K562 (cell line): Measurements from ENCODE around the gene DIP2B. TPM values are rescaled to one million over a fixed set of nuclear protein-coding genes. Genes with fewer than 3 reads are reported as not detected.

Source experiments
- DIDO1 ChIP-seq: fragments of 450-650 bp; IDR thresholded peaks from 2 replicates; pipeline ENCODE4 v1.6.1; 2016; ENCODE audit warnings: low read depth, missing biosample characterization, missing genetic modification characterization
- GABPA ChIP-seq: fragments of 200-800 bp; sonication (Bioruptor generic); conservative IDR thresholded peaks from 2 replicates; pipeline ENCODE4 v1.6.1; 2016; ENCODE audit warnings: low read depth, missing genetic modification characterization, missing compliant biosample characterization
- HNRNPLL ChIP-seq: fragments of 200-400 bp; formaldehyde crosslinking; IDR thresholded peaks from 2 replicates; pipeline ENCODE4 v1.6.1; 2017; ENCODE audit warnings: low read length, low read depth, mild to moderate bottlenecking; ENCODE audit not compliant: poor library complexity, severe bottlenecking
- POLR3G ChIP-seq: IDR thresholded peaks from 2 replicates; pipeline ENCODE4 v1.6.1; 2011; ENCODE audit not compliant: insufficient read length, insufficient replicate concordance; ENCODE audit errors: extremely low read depth
- PTBP1 ChIP-seq: fragments of 200-400 bp; formaldehyde crosslinking; IDR thresholded peaks from 2 replicates; pipeline ENCODE4 v1.6.1; 2017; ENCODE audit warnings: low read depth, low read length
- SMARCA4 ChIP-seq: fragments of 450-650 bp; IDR thresholded peaks from 2 replicates; pipeline ENCODE4 v1.6.1; 2016
- ZNF347 ChIP-seq: fragments of 450-650 bp; formaldehyde crosslinking; IDR thresholded peaks from 2 replicates; pipeline ENCODE4 v1.4.0; 2020; ENCODE audit warnings: low read depth, mild to moderate bottlenecking, moderate library complexity
- polyA plus RNA-seq, 8 experiments: library from polyadenylated mRNA; depleted of rRNA in 4 of 8; stranded (reverse) in 5 of 8; unstranded in 3 of 8; fragments of >200 nt; fragmentation: Nextera tagmentation in 2 of 8; fragmentation: Illumina TruSeq in 1 of 8; extraction: Ambion mirVana in 2 of 8; extraction: Trizol in 1 of 8; gene quantifications; 2 replicates each; pipeline versions ENCODE4 v1.2.1 to v1.2.3, GENCODE V29; 2011 to 2014; ENCODE audit warnings: inconsistent platforms in 1 of 8, missing spikeins in 1 of 8
- total RNA-seq, 7 experiments: library from RNA; depleted of rRNA in 6 of 7; stranded (reverse); fragments of >200 nt in 6 of 7; fragmentation: Illumina TruSeq in 2 of 7; extraction: Trizol in 2 of 7; gene quantifications; 2 replicates each; pipeline versions ENCODE4 v1.2.1 to v1.2.3, GENCODE V29; 2011 to 2021; ENCODE audit warnings: low replicate concordance in 1 of 7
- TF ChIP-seq, protein P1 (sequence below): sonication (generic); formaldehyde crosslinking; IDR thresholded peaks from 2 replicates; pipeline ENCODE4 v1.9.0; 2022; ENCODE audit warnings: mild to moderate bottlenecking, missing genetic modification reagents
- TF ChIP-seq, protein P2 (sequence below), 2 experiments: IDR thresholded peaks in 1 of 2; conservative IDR thresholded peaks in 1 of 2; 2 replicates each; pipeline ENCODE4 v1.6.1; 2016; ENCODE audit warnings: low read depth in 2 of 2, mild to moderate bottlenecking in 1 of 2, missing compliant biosample characterization in 1 of 2, missing genetic modification characterization in 1 of 2, moderate library complexity in 1 of 2
- TF ChIP-seq, protein P3 (sequence below): fragments of 450-650 bp; IDR thresholded peaks from 2 replicates; pipeline ENCODE4 v1.6.1; 2016; ENCODE audit warnings: mild to moderate bottlenecking, moderate library complexity

Gene DIP2B
- total and polyA plus RNA-seq, 9 of the 15 experiments (the other 6 are each of a cell fraction or from before 2014, with no cell fraction given) = 4.6 to 26.1 (median 18.8) TPM

DNA sequence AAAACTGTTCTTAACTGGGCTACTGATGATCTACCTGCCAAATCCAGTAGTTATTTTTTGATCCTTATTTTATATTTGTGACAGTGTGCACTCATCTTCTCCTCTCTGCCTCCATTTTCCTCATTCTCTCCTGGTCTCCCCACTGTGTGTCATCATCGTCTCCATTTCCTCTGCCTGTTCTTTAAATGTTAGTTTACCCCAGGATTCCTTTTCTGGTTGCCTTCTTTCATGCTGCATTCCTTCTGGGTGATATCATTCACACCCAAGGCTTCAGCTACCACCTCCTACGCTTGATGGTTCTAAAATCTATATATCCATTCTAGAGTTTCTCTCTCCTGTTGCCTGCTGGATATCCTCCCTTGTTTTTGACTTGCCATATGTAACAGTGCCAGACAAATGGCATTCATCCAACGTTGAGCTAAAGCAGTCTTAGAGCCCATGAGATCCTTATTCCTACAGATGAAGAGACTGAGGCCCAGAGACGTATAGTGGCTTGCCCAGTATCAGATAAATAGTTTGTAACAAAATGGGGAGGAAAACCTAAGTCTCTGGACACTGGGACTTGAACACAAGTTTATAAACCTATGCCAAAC lies 109.5 kb downstream of the DIP2B start (continued):
- TF ChIP-seq, protein P1, sequence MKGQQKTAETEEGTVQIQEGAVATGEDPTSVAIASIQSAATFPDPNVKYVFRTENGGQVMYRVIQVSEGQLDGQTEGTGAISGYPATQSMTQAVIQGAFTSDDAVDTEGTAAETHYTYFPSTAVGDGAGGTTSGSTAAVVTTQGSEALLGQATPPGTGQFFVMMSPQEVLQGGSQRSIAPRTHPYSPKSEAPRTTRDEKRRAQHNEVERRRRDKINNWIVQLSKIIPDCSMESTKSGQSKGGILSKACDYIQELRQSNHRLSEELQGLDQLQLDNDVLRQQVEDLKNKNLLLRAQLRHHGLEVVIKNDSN (CRISPR knock-in tag) = no peak
- TF ChIP-seq DIDO1 (tag) = no peak
- peak; percentile 65 for TF ChIP-seq SMARCA4
- no peak for TF ChIP-seq GABPA (tag)
- TF ChIP-seq ZNF347 (CRISPR knock-in tag) = no peak
- TF ChIP-seq, protein P2, sequence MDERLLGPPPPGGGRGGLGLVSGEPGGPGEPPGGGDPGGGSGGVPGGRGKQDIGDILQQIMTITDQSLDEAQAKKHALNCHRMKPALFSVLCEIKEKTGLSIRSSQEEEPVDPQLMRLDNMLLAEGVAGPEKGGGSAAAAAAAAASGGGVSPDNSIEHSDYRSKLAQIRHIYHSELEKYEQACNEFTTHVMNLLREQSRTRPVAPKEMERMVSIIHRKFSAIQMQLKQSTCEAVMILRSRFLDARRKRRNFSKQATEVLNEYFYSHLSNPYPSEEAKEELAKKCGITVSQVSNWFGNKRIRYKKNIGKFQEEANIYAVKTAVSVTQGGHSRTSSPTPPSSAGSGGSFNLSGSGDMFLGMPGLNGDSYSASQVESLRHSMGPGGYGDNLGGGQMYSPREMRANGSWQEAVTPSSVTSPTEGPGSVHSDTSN (CRISPR knock-in tag; IDR thresholded peaks at IDR 0.05; ENCODE audit: low read depth) = no peak
- TF ChIP-seq, protein P2 (tag; conservative IDR thresholded peaks at IDR 0.05; ENCODE audit: low read depth) = no peak
- no peak for TF ChIP-seq POLR3G
- TF ChIP-seq PTBP1 = no peak
- TF ChIP-seq, protein P3, sequence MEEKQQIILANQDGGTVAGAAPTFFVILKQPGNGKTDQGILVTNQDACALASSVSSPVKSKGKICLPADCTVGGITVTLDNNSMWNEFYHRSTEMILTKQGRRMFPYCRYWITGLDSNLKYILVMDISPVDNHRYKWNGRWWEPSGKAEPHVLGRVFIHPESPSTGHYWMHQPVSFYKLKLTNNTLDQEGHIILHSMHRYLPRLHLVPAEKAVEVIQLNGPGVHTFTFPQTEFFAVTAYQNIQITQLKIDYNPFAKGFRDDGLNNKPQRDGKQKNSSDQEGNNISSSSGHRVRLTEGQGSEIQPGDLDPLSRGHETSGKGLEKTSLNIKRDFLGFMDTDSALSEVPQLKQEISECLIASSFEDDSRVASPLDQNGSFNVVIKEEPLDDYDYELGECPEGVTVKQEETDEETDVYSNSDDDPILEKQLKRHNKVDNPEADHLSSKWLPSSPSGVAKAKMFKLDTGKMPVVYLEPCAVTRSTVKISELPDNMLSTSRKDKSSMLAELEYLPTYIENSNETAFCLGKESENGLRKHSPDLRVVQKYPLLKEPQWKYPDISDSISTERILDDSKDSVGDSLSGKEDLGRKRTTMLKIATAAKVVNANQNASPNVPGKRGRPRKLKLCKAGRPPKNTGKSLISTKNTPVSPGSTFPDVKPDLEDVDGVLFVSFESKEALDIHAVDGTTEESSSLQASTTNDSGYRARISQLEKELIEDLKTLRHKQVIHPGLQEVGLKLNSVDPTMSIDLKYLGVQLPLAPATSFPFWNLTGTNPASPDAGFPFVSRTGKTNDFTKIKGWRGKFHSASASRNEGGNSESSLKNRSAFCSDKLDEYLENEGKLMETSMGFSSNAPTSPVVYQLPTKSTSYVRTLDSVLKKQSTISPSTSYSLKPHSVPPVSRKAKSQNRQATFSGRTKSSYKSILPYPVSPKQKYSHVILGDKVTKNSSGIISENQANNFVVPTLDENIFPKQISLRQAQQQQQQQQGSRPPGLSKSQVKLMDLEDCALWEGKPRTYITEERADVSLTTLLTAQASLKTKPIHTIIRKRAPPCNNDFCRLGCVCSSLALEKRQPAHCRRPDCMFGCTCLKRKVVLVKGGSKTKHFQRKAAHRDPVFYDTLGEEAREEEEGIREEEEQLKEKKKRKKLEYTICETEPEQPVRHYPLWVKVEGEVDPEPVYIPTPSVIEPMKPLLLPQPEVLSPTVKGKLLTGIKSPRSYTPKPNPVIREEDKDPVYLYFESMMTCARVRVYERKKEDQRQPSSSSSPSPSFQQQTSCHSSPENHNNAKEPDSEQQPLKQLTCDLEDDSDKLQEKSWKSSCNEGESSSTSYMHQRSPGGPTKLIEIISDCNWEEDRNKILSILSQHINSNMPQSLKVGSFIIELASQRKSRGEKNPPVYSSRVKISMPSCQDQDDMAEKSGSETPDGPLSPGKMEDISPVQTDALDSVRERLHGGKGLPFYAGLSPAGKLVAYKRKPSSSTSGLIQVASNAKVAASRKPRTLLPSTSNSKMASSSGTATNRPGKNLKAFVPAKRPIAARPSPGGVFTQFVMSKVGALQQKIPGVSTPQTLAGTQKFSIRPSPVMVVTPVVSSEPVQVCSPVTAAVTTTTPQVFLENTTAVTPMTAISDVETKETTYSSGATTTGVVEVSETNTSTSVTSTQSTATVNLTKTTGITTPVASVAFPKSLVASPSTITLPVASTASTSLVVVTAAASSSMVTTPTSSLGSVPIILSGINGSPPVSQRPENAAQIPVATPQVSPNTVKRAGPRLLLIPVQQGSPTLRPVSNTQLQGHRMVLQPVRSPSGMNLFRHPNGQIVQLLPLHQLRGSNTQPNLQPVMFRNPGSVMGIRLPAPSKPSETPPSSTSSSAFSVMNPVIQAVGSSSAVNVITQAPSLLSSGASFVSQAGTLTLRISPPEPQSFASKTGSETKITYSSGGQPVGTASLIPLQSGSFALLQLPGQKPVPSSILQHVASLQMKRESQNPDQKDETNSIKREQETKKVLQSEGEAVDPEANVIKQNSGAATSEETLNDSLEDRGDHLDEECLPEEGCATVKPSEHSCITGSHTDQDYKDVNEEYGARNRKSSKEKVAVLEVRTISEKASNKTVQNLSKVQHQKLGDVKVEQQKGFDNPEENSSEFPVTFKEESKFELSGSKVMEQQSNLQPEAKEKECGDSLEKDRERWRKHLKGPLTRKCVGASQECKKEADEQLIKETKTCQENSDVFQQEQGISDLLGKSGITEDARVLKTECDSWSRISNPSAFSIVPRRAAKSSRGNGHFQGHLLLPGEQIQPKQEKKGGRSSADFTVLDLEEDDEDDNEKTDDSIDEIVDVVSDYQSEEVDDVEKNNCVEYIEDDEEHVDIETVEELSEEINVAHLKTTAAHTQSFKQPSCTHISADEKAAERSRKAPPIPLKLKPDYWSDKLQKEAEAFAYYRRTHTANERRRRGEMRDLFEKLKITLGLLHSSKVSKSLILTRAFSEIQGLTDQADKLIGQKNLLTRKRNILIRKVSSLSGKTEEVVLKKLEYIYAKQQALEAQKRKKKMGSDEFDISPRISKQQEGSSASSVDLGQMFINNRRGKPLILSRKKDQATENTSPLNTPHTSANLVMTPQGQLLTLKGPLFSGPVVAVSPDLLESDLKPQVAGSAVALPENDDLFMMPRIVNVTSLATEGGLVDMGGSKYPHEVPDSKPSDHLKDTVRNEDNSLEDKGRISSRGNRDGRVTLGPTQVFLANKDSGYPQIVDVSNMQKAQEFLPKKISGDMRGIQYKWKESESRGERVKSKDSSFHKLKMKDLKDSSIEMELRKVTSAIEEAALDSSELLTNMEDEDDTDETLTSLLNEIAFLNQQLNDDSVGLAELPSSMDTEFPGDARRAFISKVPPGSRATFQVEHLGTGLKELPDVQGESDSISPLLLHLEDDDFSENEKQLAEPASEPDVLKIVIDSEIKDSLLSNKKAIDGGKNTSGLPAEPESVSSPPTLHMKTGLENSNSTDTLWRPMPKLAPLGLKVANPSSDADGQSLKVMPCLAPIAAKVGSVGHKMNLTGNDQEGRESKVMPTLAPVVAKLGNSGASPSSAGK = peak; percentile 63
- no peak for TF ChIP-seq HNRNPLL
